ENCODE measurements around the gene SIGLEC8. TPM values are rescaled to one million over a fixed set of nuclear protein-coding genes. Genes with fewer than 3 reads are reported as not detected.

SIGLEC8 gene
- total and polyA plus RNA-seq, 2 of the 8 experiments (the other 6 are each of a cell fraction or from before 2014, with no cell fraction given) = not detected

- WGBS, 2 experiments (ENCODE audit: extremely low coverage in 1 of 2, insufficient coverage in 1 of 2, insufficient read length in 1 of 2, insufficient replicate concordance in 2 of 2, low coverage in 1 of 2, low lambda C conversion rate in 2 of 2, missing lambda C conversion rate in 1 of 2) = 72% methylated on average over 6 of the region's 6 CpGs; no CpG with 5 or more reads in 1 of the 2 experiments
- Histone ChIP-seq H4K91ac (replicated peaks; ENCODE audit: insufficient read length, low read length) (no peak overlapping the region), H3K9me3 (ENCODE audit: insufficient read depth in 2 of 2, low read depth in 1 of 2, low read length in 1 of 2) (peaks cover 55 to 68% of the 10 kb centered on the region in 2 experiments)
These were observed 49.4 kb upstream of the SIGLEC8 start for GRCh38 chr19:51507640-51508058.

More at GRCh38 chr19:51507640-51508058, 49.4 kb upstream of the SIGLEC8 start:
- Histone ChIP-seq H3K23ac (ENCODE audit: insufficient read length) (no peak overlapping the region), H3K79me1 (ENCODE audit: low read depth, low read length) (no peaks in the 10 kb centered on the region), H3K27me3 (replicated peaks in 1 of 4; ENCODE audit: control insufficient read depth in 3 of 4, extremely low read depth in 1 of 4, insufficient read depth in 3 of 4, low read length in 3 of 4) (no peaks in the 10 kb centered on the region), H2AK5ac (ENCODE audit: low read depth, low read length) (no peak overlapping the region), H2BK120ac (replicated peaks; ENCODE audit: low read depth, low read length) (no peak overlapping the region), H3K36me3 (ENCODE audit: control insufficient read depth in 2 of 4, insufficient read depth in 4 of 4, low read length in 3 of 4) (no peaks in the 10 kb centered on the region), H3K4me3 (ENCODE audit: extremely low read depth in 1 of 4, insufficient read depth in 2 of 4, low read depth in 3 of 4, low read length in 4 of 4) (no peak overlapping the region), H3K4ac (replicated peaks; ENCODE audit: insufficient read length, low read depth, low read length) (no peak overlapping the region), H2BK20ac (ENCODE audit: low read length) (no peak overlapping the region), H2BK5ac (ENCODE audit: low read depth, low read length) (no peak overlapping the region), H2BK15ac (ENCODE audit: low read length) (no peak overlapping the region), H3K56ac (replicated peaks; ENCODE audit: insufficient read length, low read depth, low read length) (no peak overlapping the region), H2AFZ (ENCODE audit: low read length) (no peak overlapping the region), H3K18ac (ENCODE audit: extremely low read depth, low read length) (no peak overlapping the region), H3K23me2 (ENCODE audit: low read depth, low read length) (no peaks in the 10 kb centered on the region), H3K79me2 (ENCODE audit: control insufficient read depth in 1 of 2, insufficient read depth in 2 of 2, low read length in 2 of 2) (no peaks in the 10 kb centered on the region), H4K8ac (ENCODE audit: extremely low read depth, insufficient read depth, low read length) (no peak overlapping the region), H3K4me1 (replicated peaks in 1 of 4; ENCODE audit: control insufficient read depth in 3 of 4, insufficient read depth in 4 of 4, low read length in 3 of 4) (no peaks in the 10 kb centered on the region), H2BK12ac (ENCODE audit: low read depth, low read length) (no peak overlapping the region), H3K27ac (ENCODE audit: low read depth, low read length) (no peak overlapping the region), H4K20me1 (replicated peaks in 1 of 2; ENCODE audit: control insufficient read depth in 1 of 2, insufficient read depth in 2 of 2, low read length in 2 of 2) (no peaks in the 10 kb centered on the region), H3K9ac (replicated peaks in 1 of 4; ENCODE audit: extremely low read depth in 1 of 4, low read depth in 3 of 4, low read length in 3 of 4) (no peak overlapping the region), H4K5ac (ENCODE audit: insufficient read length, low read depth, low read length) (no peak overlapping the region), H3K14ac (ENCODE audit: insufficient read length) (no peak overlapping the region), H3K4me2 (ENCODE audit: insufficient read depth in 1 of 2, low read depth in 2 of 2, low read length in 2 of 2) (no peak overlapping the region)
- ChIA-PET POLR2A (ENCODE audit: partially characterized antibody) (interaction anchor here (0.6 kb wide), 1 partner anchor 678 kb away, joined by 3 read pairs; no protein-coding TSS in a partner anchor), CTCF (ENCODE audit: partially characterized antibody) (interaction anchor here (1.1 kb wide), 1 partner anchor 33 kb away, joined by 3 read pairs; no protein-coding TSS in a partner anchor)
- no peak for TF ChIP-seq RFX5 (IDR thresholded peaks at IDR 0.05; ENCODE audit: borderline replicate concordance, low read depth, low read length)
- DNase-seq (ENCODE audit: low read depth in 1 of 2, low spot score in 2 of 2) (no peak), FAIRE-seq (no peak)

Measured in H1 (cell line).